ENCODE results near the gene RHPN2. TPM values are rescaled to one million over a fixed set of nuclear protein-coding genes. Genes with fewer than 3 reads are reported as not detected.

RHPN2 gene
- total RNA-seq, 1 experiment from 2014 or later = 29.2 TPM

DNA sequence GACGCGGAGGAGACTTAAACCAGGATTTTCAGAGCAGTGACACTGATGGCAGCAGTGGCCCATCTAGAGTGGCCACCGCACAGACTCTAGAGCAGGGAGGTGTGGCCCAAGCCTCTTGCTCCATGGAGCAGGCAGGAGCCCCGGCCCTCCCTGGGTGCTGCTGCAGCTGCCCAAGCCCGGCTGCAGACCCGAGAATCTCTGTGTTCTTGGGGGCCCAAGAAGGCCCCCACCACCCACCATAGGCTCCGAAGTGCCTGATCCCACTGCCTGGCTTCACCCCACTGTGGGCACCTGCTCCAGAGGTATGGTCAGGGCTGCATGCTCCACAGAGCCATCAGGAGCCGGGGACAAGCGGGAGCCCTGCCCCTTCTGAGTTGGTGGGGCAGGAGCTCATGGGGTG lies 129.1 kb downstream of the RHPN2 start:
- Histone ChIP-seq H3K9me3 (ENCODE audit: control insufficient read depth, low read depth, low read length) (no peaks in the 10 kb centered on the region), H3K79me1 (ENCODE audit: insufficient read depth, low read depth, low read length, poor library complexity, severe bottlenecking) (no peaks in the 10 kb centered on the region), H3K56ac (ENCODE audit: insufficient read length, low read depth, low read length) (no peak overlapping the region), H4K8ac (replicated peaks; ENCODE audit: insufficient read length, low read depth, low read length) (no peak overlapping the region), H3K27me3 (ENCODE audit: insufficient read depth, low read length) (no peaks in the 10 kb centered on the region), H2BK120ac (ENCODE audit: low read depth, low read length, poor library complexity, severe bottlenecking) (no peak overlapping the region), H3K9ac (ENCODE audit: extremely low read depth, insufficient read length, low read length) (no peak overlapping the region), H3K23ac (ENCODE audit: insufficient read length, low read depth, low read length) (no peak overlapping the region), H4K20me1 (ENCODE audit: control insufficient read depth, insufficient read depth, insufficient read length) (no peaks in the 10 kb centered on the region), H2BK12ac (ENCODE audit: insufficient read length, low read depth, low read length) (no peak overlapping the region), H4K5ac (ENCODE audit: insufficient read length, low read depth, low read length) (no peak overlapping the region), H3K4ac (ENCODE audit: low read depth, low read length) (no peak overlapping the region), H2AK5ac (ENCODE audit: insufficient read length, low read length) (no peak overlapping the region), H3K27ac (ENCODE audit: insufficient read length, low read depth, low read length) (no peak overlapping the region), H3K18ac (ENCODE audit: insufficient read length, low read depth, low read length) (no peak overlapping the region), H4K91ac (ENCODE audit: insufficient read length, low read depth, low read length) (no peak overlapping the region), H2BK15ac (ENCODE audit: low read depth, low read length) (no peak overlapping the region), H2BK20ac (ENCODE audit: low read depth, low read length, poor library complexity, severe bottlenecking) (no peak overlapping the region), H3K79me2 (ENCODE audit: insufficient read depth, low read length) (no peaks in the 10 kb centered on the region), H3K4me2 (ENCODE audit: insufficient read depth, insufficient read length, low read length) (no peak overlapping the region), H2AFZ (ENCODE audit: low read length) (no peak overlapping the region), H3K4me1 (ENCODE audit: insufficient read depth, low read length) (no peaks in the 10 kb centered on the region), H2BK5ac (ENCODE audit: insufficient read length, low read length) (no peak overlapping the region), H3T11ph (ENCODE audit: low read length) (no peak overlapping the region), H3K23me2 (ENCODE audit: insufficient read length, low read depth, low read length, poor library complexity, severe bottlenecking) (no peaks in the 10 kb centered on the region), H3K14ac (ENCODE audit: insufficient read depth, low read length) (no peak overlapping the region)
- H3K27ac Mint-ChIP-seq = no peak overlapping the region
- peaks cover 6 to 39% (median 36%) of the 10 kb centered on the region in 3 experiments; a peak in 6 of 7 replicates for H3K36me3 Mint-ChIP-seq (ENCODE audit: insufficient read depth in 1 of 3, low read depth in 3 of 3)
- TF ChIP-seq, protein P1, sequence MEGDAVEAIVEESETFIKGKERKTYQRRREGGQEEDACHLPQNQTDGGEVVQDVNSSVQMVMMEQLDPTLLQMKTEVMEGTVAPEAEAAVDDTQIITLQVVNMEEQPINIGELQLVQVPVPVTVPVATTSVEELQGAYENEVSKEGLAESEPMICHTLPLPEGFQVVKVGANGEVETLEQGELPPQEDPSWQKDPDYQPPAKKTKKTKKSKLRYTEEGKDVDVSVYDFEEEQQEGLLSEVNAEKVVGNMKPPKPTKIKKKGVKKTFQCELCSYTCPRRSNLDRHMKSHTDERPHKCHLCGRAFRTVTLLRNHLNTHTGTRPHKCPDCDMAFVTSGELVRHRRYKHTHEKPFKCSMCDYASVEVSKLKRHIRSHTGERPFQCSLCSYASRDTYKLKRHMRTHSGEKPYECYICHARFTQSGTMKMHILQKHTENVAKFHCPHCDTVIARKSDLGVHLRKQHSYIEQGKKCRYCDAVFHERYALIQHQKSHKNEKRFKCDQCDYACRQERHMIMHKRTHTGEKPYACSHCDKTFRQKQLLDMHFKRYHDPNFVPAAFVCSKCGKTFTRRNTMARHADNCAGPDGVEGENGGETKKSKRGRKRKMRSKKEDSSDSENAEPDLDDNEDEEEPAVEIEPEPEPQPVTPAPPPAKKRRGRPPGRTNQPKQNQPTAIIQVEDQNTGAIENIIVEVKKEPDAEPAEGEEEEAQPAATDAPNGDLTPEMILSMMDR (conservative IDR thresholded peaks at IDR 0.05) = no peak
- no peaks in the 10 kb centered on the region for H3K27me3 Mint-ChIP-seq (ENCODE audit: low read depth)
- no CpG with 5 or more reads among the region's 9 CpGs for WGBS (ENCODE audit: extremely low coverage, insufficient read length, low lambda C conversion rate)
- no peaks in the 10 kb centered on the region for H3K9me3 Mint-ChIP-seq
- DNase-seq = no peak
- no peak overlapping the region for H3K4me3 Mint-ChIP-seq
- no peaks in the 10 kb centered on the region for H3K4me1 Mint-ChIP-seq

Data from H9 (cell line).